Fibroblast of the aortic adventitia (primary cell): ENCODE measurements around the gene CDC42BPB. TPM values are rescaled to one million over a fixed set of nuclear protein-coding genes. Genes with fewer than 3 reads are reported as not detected.
A peak's percentile ranks its signal among the peaks of the same experiment; 100 is the strongest.

Experiments used
- DNase-seq: peaks from one replicate; pipeline ENCODE4 v3.0.0-alpha.2; 2010; ENCODE audit warnings: low read depth
- H3K4me3 ChIP-seq: 2 replicates; pipeline ENCODE4 v1.5.1; 2011; ENCODE audit warnings: low read depth, mild to moderate bottlenecking, control low read depth, low read length, moderate library complexity
- CTCF ChIP-seq: IDR thresholded peaks from 2 replicates; pipeline ENCODE4 v1.5.1; 2011; ENCODE audit warnings: mild to moderate bottlenecking, low read length, control low read depth, inconsistent platforms; ENCODE audit not compliant: insufficient read depth
- total RNA-seq: library from RNA; depleted of rRNA; stranded (reverse); fragments of >200 nt; gene quantifications from 2 replicates; pipeline ENCODE4 v1.2.3, GENCODE V29; 2012; ENCODE audit warnings: low replicate concordance

Gene CDC42BPB
- total RNA-seq, 1 donor, result 78.4 TPM

- no peak overlapping the region for H3K4me3 ChIP-seq
- no peak for DNase-seq
- TF ChIP-seq CTCF, result no peak
These were observed 73.9 kb downstream of the CDC42BPB start for GRCh38 chr14:102983496-102983895.

GRCh38 chr14:102982852-102983470 lies 74.4 kb downstream of the CDC42BPB start:
- TF ChIP-seq CTCF, result no peak
- no peak overlapping the region for H3K4me3 ChIP-seq
- no peak for DNase-seq

- peak; percentile 49 for DNase-seq
- H3K4me3 ChIP-seq, result no peak overlapping the region
- no peak for TF ChIP-seq CTCF
These were observed 76.9 kb downstream of the CDC42BPB start for GRCh38 chr14:102980409-102980810.

- TF ChIP-seq CTCF, result no peak
- H3K4me3 ChIP-seq, result no peak overlapping the region
- no peak for DNase-seq
These were observed 77.9 kb downstream of the CDC42BPB start for GRCh38 chr14:102979406-102979805.

- no peak overlapping the region for H3K4me3 ChIP-seq
- DNase-seq, result no peak
- TF ChIP-seq CTCF, result no peak
These were observed 79.9 kb downstream of the CDC42BPB start for GRCh38 chr14:102977475-102977874.

- no peak overlapping the region for H3K4me3 ChIP-seq
- no peak for DNase-seq
- TF ChIP-seq CTCF, result no peak
These were observed 81.7 kb downstream of the CDC42BPB start for GRCh38 chr14:102975662-102976061.

- no peak for TF ChIP-seq CTCF
- no peak overlapping the region for H3K4me3 ChIP-seq
- no peak for DNase-seq
These were observed 83.6 kb downstream of the CDC42BPB start for GRCh38 chr14:102973706-102974285.
